HepG2 (cell line): Measurements from ENCODE around the gene FAM171A2. TPM values are rescaled to one million over a fixed set of nuclear protein-coding genes. Genes with fewer than 3 reads are reported as not detected.
A peak's percentile ranks its signal among the peaks of the same experiment; 100 is the strongest.

Source experiments
- AHR ChIP-seq: IDR thresholded peaks from 2 replicates; pipeline ENCODE4 v1.6.1; 2018; ENCODE audit warnings: missing genetic modification reagents, missing compliant biosample characterization
- BCL3 ChIP-seq: sonication (generic); formaldehyde crosslinking; IDR thresholded peaks from 2 replicates; pipeline ENCODE4 v1.5.1; 2020; ENCODE audit warnings: mild to moderate bottlenecking, missing genetic modification reagents, moderate library complexity
- ERF ChIP-seq: IDR thresholded peaks from 2 replicates; pipeline ENCODE4 v1.6.1; 2018; ENCODE audit warnings: missing biosample characterization, missing genetic modification reagents
- FLYWCH1 ChIP-seq: sonication (generic); formaldehyde crosslinking; IDR thresholded peaks from 2 replicates; pipeline ENCODE4 v1.8.1; 2023; ENCODE audit warnings: mild to moderate bottlenecking, missing genetic modification reagents
- GTF3A ChIP-seq: sonication (generic); formaldehyde crosslinking; conservative IDR thresholded peaks from 2 replicates; pipeline ENCODE4 v1.4.0; 2020; ENCODE audit warnings: mild to moderate bottlenecking, missing genetic modification reagents
- KLF6 ChIP-seq: IDR thresholded peaks from 2 replicates; pipeline ENCODE4 v1.8.0; 2016; ENCODE audit warnings: missing biosample characterization, missing genetic modification reagents
- MAF1 ChIP-seq: sonication (generic); formaldehyde crosslinking; IDR thresholded peaks from 2 replicates; pipeline ENCODE4 v1.5.0; 2020; ENCODE audit warnings: missing genetic modification reagents, borderline replicate concordance
- PITX1 ChIP-seq: sonication (generic); formaldehyde crosslinking; IDR thresholded peaks from 2 replicates; pipeline ENCODE4 v1.5.1; 2020; ENCODE audit warnings: mild to moderate bottlenecking, missing genetic modification reagents
- RAD21 ChIP-seq: fragments of 450-650 bp; formaldehyde crosslinking; IDR thresholded peaks from 2 replicates; pipeline ENCODE4 v1.5.0; 2020; ENCODE audit warnings: mild to moderate bottlenecking
- SMAD3 ChIP-seq: sonication (generic); formaldehyde crosslinking; IDR thresholded peaks from 2 replicates; pipeline ENCODE4 v1.4.0; 2020; ENCODE audit warnings: missing genetic modification reagents
- SP5 ChIP-seq: IDR thresholded peaks from 2 replicates; pipeline ENCODE4 v1.6.1; 2016; ENCODE audit warnings: low read depth, borderline replicate concordance
- STAT5B ChIP-seq: sonication (generic); formaldehyde crosslinking; IDR thresholded peaks from 2 replicates; pipeline ENCODE4 v1.4.0; 2020; ENCODE audit warnings: missing genetic modification reagents
- TAF15 ChIP-seq: fragments of 200-400 bp; formaldehyde crosslinking; IDR thresholded peaks from one replicate; pipeline ENCODE4 v1.6.1; 2018; ENCODE audit warnings: mild to moderate bottlenecking, low read depth, low read length; ENCODE audit not compliant: poor library complexity, severe bottlenecking
- ZBTB49 ChIP-seq: sonication (generic); formaldehyde crosslinking; IDR thresholded peaks from 2 replicates; pipeline ENCODE4 v1.4.0; 2020; ENCODE audit warnings: missing genetic modification reagents, borderline replicate concordance
- ZFP1 ChIP-seq: IDR thresholded peaks from 2 replicates; pipeline ENCODE4 v1.6.1; 2016
- ZGPAT ChIP-seq: IDR thresholded peaks from 2 replicates; pipeline ENCODE4 v1.6.1; 2016; ENCODE audit warnings: mild to moderate bottlenecking
- ZIK1 ChIP-seq: sonication (generic); formaldehyde crosslinking; IDR thresholded peaks from 2 replicates; pipeline ENCODE4 v1.5.0; 2020; ENCODE audit warnings: mild to moderate bottlenecking, low read depth, missing genetic modification reagents, borderline replicate concordance
- ZNF232 ChIP-seq: sonication (generic); formaldehyde crosslinking; IDR thresholded peaks from 2 replicates; pipeline ENCODE4 v1.4.0; 2020; ENCODE audit warnings: missing genetic modification reagents, borderline replicate concordance
- ZNF251 ChIP-seq: sonication (generic); formaldehyde crosslinking; IDR thresholded peaks from 2 replicates; pipeline ENCODE4 v1.9.0; 2021; ENCODE audit warnings: mild to moderate bottlenecking, missing genetic modification reagents
- ZNF382 ChIP-seq: sonication (generic); formaldehyde crosslinking; IDR thresholded peaks from 2 replicates; pipeline ENCODE4 v1.5.0; 2020; ENCODE audit warnings: missing genetic modification reagents, mild to moderate bottlenecking, borderline replicate concordance
- ZNF563 ChIP-seq: sonication (generic); formaldehyde crosslinking; IDR thresholded peaks from 2 replicates; pipeline ENCODE4 v1.8.0; 2022; ENCODE audit warnings: mild to moderate bottlenecking, moderate library complexity, missing genetic modification reagents
- ZNF652 ChIP-seq: IDR thresholded peaks from 2 replicates; pipeline ENCODE4 v1.6.1; 2016; ENCODE audit warnings: low read depth, borderline replicate concordance
- ZNF749 ChIP-seq: sonication (generic); formaldehyde crosslinking; IDR thresholded peaks from 2 replicates; pipeline ENCODE4 v1.8.0; 2022; ENCODE audit warnings: mild to moderate bottlenecking, missing genetic modification reagents, moderate library complexity, borderline replicate concordance
- ZNF777 ChIP-seq: sonication (generic); formaldehyde crosslinking; IDR thresholded peaks from 2 replicates; pipeline ENCODE4 v1.4.0; 2020; ENCODE audit warnings: missing genetic modification reagents
- ZNF784 ChIP-seq: sonication (generic); formaldehyde crosslinking; IDR thresholded peaks from 2 replicates; pipeline ENCODE4 v1.5.1; 2020; ENCODE audit warnings: missing genetic modification reagents, mild to moderate bottlenecking, borderline replicate concordance
- ZNF788 ChIP-seq: sonication (generic); formaldehyde crosslinking; IDR thresholded peaks from 2 replicates; pipeline ENCODE4 v1.5.0; 2020; ENCODE audit warnings: mild to moderate bottlenecking, missing genetic modification reagents, borderline replicate concordance
- polyA plus RNA-seq, 8 experiments: library from polyadenylated mRNA; depleted of rRNA in 3 of 8; stranded (reverse) in 7 of 8; unstranded in 1 of 8; fragments of >200 nt; fragmentation: Illumina TruSeq in 4 of 8; extraction: Trizol in 4 of 8; gene quantifications; 2 replicates each; pipeline versions ENCODE4 v1.2.1 to v1.2.3, GENCODE V29; 2011 to 2016; ENCODE audit warnings: low read depth in 4 of 8, missing spikeins in 1 of 8, mixed read lengths in 1 of 8; ENCODE audit not compliant: insufficient read depth in 1 of 8
- total RNA-seq, 5 experiments: library from RNA; depleted of rRNA; stranded (reverse); fragments of >200 nt; fragmentation: Illumina TruSeq; extraction: Trizol; gene quantifications; 2 replicates each; pipeline ENCODE4 v1.2.3, GENCODE V29; 2016; ENCODE audit warnings: low read depth in 1 of 5

The FAM171A2 gene
- total and polyA plus RNA-seq, 2 of the 13 experiments (the other 11 are each of a cell fraction or from before 2014, with no cell fraction given): 1.8 to 3.6 TPM

- TF ChIP-seq BCL3 (CRISPR knock-in tag) (peak; percentile 30; the same call in 1 of the 2 replicates), ZNF563 (CRISPR knock-in tag) (peak; percentile 85), ZNF652 (CRISPR knock-in tag) (no peak), ZNF784 (peak; percentile 57; the same call in 1 of the 2 replicates), SMAD3 (CRISPR knock-in tag) (peak; percentile 83; the same call in 1 of the 2 replicates), TAF15 (peak; percentile 10), RAD21 (CRISPR knock-in tag) (0 out of 2 replicates have a peak, but pooled peaks have one; percentile 19), ZNF749 (peak; percentile 47; the same call in 1 of the 2 replicates), ERF (CRISPR knock-in tag) (peak; percentile 92), ZBTB49 (peak; percentile 69; the same call in 1 of the 2 replicates), KLF6 (CRISPR knock-in tag) (peak; percentile 98), PITX1 (CRISPR knock-in tag) (no peak), AHR (CRISPR knock-in tag) (peak; percentile 92; the same call in 1 of the 2 replicates), ZGPAT (CRISPR knock-in tag) (peak; percentile 89; the same call in 1 of the 2 replicates), ZNF232 (CRISPR knock-in tag) (peak; percentile 83), FLYWCH1 (no peak), ZIK1 (CRISPR knock-in tag) (peak; percentile 66; the same call in 1 of the 2 replicates), MAF1 (CRISPR knock-in tag) (peak; percentile 91), ZNF382 (CRISPR knock-in tag) (no peak), GTF3A (CRISPR knock-in tag) (no peak), SP5 (CRISPR knock-in tag) (peak; percentile 54; the same call in 1 of the 2 replicates), ZFP1 (CRISPR knock-in tag) (no peak), STAT5B (CRISPR knock-in tag) (peak; percentile 77; the same call in 1 of the 2 replicates), ZNF777 (CRISPR knock-in tag) (peak; percentile 61; the same call in 1 of the 2 replicates), ZNF251 (CRISPR knock-in tag) (no peak), ZNF788 (CRISPR knock-in tag) (peak; percentile 16; the same call in 1 of the 2 replicates)
Observed at GRCh38 chr17:44308320-44308818, 55.3 kb downstream of the FAM171A2 start, which contains the start of gene RUNDC3A (continued).
